DOHH2 (cell line): ENCODE measurements around the gene MCAT.

Source experiments
- H3F3A ChIP-seq: fragments of 200-600 bp; sonication (generic), shearing (Covaris generic); 2 replicates; pipeline ENCODE4 v1.6.0; 2016; ENCODE audit warnings: antibody characterized with exemption, mild to moderate bottlenecking; ENCODE audit not compliant: control insufficient read depth, insufficient read depth
- H3K27ac ChIP-seq: fragments of 200-600 bp; sonication (generic); 2 replicates; pipeline ENCODE4 v1.5.1; 2014; ENCODE audit warnings: low read depth, mild to moderate bottlenecking, low read length, moderate library complexity
- H3K27me3 ChIP-seq: fragments of 200-600 bp; sonication (generic); 2 replicates; pipeline ENCODE4 v1.6.1; 2014; ENCODE audit warnings: mild to moderate bottlenecking, low read length, mixed read lengths; ENCODE audit not compliant: control insufficient read depth
- H3K36me3 ChIP-seq: fragments of 200-600 bp; sonication (generic); 2 replicates; pipeline ENCODE4 v1.6.1; 2014; ENCODE audit warnings: mild to moderate bottlenecking, low read length, moderate library complexity, mixed read lengths; ENCODE audit not compliant: control insufficient read depth
- H3K4me1 ChIP-seq: fragments of 200-600 bp; sonication (generic); 2 replicates; pipeline ENCODE4 v1.6.1; 2014; ENCODE audit warnings: mild to moderate bottlenecking, low read length, mixed read lengths; ENCODE audit not compliant: control insufficient read depth
- H3K4me2 ChIP-seq: fragments of 200-600 bp; sonication (generic); 2 replicates; pipeline ENCODE4 v1.6.0; 2014; ENCODE audit warnings: mild to moderate bottlenecking, low read length, moderate library complexity
- H3K4me3 ChIP-seq: fragments of 200-600 bp; sonication (generic); 2 replicates; pipeline ENCODE4 v1.5.1; 2014; ENCODE audit warnings: mild to moderate bottlenecking, low read length, mixed read lengths
- H3K79me2 ChIP-seq: fragments of 200-600 bp; sonication (generic); 2 replicates; pipeline ENCODE4 v1.6.1; 2014; ENCODE audit warnings: mild to moderate bottlenecking, low read length, mixed read lengths; ENCODE audit not compliant: control insufficient read depth
- H3K9me2 ChIP-seq: fragments of 200-600 bp; sonication (generic); replicated peaks from 2 replicates; pipeline ENCODE4 v1.6.1; 2014; ENCODE audit warnings: mild to moderate bottlenecking, low read length, mixed read lengths; ENCODE audit not compliant: control insufficient read depth
- H3K9me3 ChIP-seq: fragments of 200-600 bp; sonication (generic); 2 replicates; pipeline ENCODE4 v1.6.1; 2014; ENCODE audit warnings: antibody characterized with exemption, low read length, mixed read lengths; ENCODE audit not compliant: control insufficient read depth, insufficient read depth
- H4K20me1 ChIP-seq: fragments of 200-600 bp; sonication (generic); 2 replicates; pipeline ENCODE4 v1.6.0; 2014; ENCODE audit warnings: low read depth, mild to moderate bottlenecking, antibody characterized with exemption, low read length, moderate library complexity; ENCODE audit not compliant: control insufficient read depth, insufficient read depth
- EZH2phosphoT487 ChIP-seq: fragments of 200-600 bp; sonication (generic); IDR thresholded peaks from 2 replicates; pipeline ENCODE4 v1.6.1; 2017; ENCODE audit warnings: borderline replicate concordance, mild to moderate bottlenecking, antibody characterized with exemption, low read length, moderate library complexity, mixed read lengths
- TF ChIP-seq, protein P1 (sequence below): fragments of 200-600 bp; sonication (generic); IDR thresholded peaks from one replicate; pipeline ENCODE4 v1.5.1; 2014; ENCODE audit warnings: antibody characterized with exemption, mild to moderate bottlenecking, low read depth, low read length; ENCODE audit not compliant: poor library complexity, severe bottlenecking

MCAT gene

DNA sequence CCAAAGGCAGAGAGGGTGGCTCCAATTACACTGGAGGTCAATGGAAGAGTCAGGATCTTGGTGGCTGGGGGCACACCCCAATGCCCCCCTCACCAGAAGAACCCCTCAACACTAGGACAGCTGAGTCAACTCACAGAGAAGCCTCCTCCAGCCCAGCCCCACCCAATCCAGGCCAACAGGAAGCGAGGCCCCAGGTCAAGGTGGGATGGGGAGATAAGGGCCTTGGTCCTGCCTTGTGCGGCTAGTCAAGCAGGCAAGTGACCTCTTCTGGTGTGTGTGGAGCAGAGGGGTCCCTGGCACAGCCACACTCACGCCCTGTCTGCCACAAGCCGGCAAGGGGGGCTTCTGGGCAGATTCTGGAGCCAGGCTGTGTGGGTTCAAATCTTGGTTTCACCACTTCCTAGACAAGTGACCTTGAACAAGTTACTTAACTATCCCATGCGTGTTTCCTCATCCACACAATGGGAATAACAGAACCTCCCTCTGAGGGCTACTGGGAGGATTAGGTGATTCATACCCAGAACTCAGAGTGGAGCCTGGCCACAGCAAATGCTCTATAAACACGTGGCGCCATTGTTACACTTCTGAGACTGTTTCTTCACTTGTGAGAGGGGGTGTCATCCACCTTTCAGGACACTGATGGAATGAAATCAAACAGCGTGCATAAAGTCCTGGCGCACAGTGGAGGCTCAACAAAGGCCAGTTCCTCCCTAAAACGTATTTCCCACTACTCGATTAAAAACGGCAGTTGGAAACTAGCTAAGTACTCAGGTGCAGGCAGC lies 40.5 kb upstream of the MCAT start:
- Histone ChIP-seq H3F3A (peaks cover 4% of the 10 kb centered on the region; the same call in 1 of the 2 replicates), H3K27me3 (no peaks in the 10 kb centered on the region), H3K36me3 (peaks cover 65% of the 10 kb centered on the region), H3K4me3 (no peak overlapping the region), H4K20me1 (peaks cover 6% of the 10 kb centered on the region), H3K4me1 (peaks cover 16% of the 10 kb centered on the region), H3K79me2 (peaks cover 47% of the 10 kb centered on the region), H3K4me2 (no peak overlapping the region), H3K9me3 (no peaks in the 10 kb centered on the region), H3K9me2 (no peaks in the 10 kb centered on the region), H3K27ac (no peak overlapping the region)
- TF ChIP-seq, protein P1, sequence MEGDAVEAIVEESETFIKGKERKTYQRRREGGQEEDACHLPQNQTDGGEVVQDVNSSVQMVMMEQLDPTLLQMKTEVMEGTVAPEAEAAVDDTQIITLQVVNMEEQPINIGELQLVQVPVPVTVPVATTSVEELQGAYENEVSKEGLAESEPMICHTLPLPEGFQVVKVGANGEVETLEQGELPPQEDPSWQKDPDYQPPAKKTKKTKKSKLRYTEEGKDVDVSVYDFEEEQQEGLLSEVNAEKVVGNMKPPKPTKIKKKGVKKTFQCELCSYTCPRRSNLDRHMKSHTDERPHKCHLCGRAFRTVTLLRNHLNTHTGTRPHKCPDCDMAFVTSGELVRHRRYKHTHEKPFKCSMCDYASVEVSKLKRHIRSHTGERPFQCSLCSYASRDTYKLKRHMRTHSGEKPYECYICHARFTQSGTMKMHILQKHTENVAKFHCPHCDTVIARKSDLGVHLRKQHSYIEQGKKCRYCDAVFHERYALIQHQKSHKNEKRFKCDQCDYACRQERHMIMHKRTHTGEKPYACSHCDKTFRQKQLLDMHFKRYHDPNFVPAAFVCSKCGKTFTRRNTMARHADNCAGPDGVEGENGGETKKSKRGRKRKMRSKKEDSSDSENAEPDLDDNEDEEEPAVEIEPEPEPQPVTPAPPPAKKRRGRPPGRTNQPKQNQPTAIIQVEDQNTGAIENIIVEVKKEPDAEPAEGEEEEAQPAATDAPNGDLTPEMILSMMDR = no peak

DNA sequence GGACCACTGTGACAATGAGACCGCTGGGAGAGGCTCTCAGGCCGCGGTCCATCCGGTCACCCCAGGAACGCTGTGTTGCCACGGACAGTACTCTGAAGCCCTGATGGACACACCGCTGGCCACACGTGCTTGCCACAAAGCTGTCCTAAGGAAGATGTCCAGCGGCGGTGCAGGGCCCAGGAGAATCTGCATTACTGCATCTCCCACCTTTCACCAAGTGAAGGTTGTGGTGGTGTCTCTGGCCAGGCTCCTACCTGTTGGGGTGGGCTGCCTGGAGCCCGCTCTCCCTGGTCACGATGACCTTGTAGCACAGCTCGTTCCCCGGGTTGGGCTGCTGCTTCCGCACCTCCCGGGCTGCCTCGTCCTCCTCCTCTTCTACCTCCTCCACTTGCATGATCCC lies 39.5 kb upstream of the MCAT start:
- H3F3A ChIP-seq = no peaks in the 10 kb centered on the region; the same call in 1 of the 2 replicates
- peaks cover 67% of the 10 kb centered on the region for H3K36me3 ChIP-seq
- no peak for TF ChIP-seq EZH2phosphoT487
- TF ChIP-seq, protein P1 = no peak
- H3K9me2 ChIP-seq = no peaks in the 10 kb centered on the region
- H3K4me1 ChIP-seq = peaks cover 11% of the 10 kb centered on the region
- H3K79me2 ChIP-seq = peaks cover 47% of the 10 kb centered on the region
- no peak overlapping the region for H3K4me3 ChIP-seq
- H3K9me3 ChIP-seq = no peaks in the 10 kb centered on the region
- peaks cover 6% of the 10 kb centered on the region for H4K20me1 ChIP-seq
- no peak overlapping the region for H3K4me2 ChIP-seq
- no peaks in the 10 kb centered on the region for H3K27me3 ChIP-seq
- no peak overlapping the region for H3K27ac ChIP-seq

DNA sequence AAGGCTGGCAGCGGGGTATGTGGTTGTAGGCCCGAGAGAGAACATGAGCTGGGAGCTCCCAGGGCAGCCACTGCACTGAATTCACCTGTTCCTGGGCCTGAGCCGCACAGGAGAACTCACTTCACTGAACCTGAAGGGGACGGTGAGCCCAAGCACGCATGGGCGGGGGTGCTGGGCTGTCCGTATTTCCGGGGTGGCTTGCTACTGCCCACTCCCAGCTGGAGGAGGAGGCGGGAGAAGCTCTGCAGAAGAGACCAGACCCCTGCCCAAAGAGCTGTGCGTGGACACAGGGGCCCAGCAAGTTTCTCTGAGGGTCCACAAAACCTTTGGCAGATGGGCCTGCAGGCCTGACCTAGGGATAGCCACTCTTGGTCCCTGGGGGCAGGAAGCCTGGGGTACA lies 38.9 kb upstream of the MCAT start:
- peaks cover 6% of the 10 kb centered on the region for H4K20me1 ChIP-seq

More for the DNA sequence above, 38.9 kb upstream of the MCAT start:
- no peaks in the 10 kb centered on the region for H3K9me3 ChIP-seq
- peaks cover 47% of the 10 kb centered on the region for H3K79me2 ChIP-seq
- no peaks in the 10 kb centered on the region for H3K27me3 ChIP-seq
- H3K4me2 ChIP-seq = no peak overlapping the region
- H3K36me3 ChIP-seq = peaks cover 67% of the 10 kb centered on the region
- no peaks in the 10 kb centered on the region for H3F3A ChIP-seq
- no peak for TF ChIP-seq EZH2phosphoT487
- TF ChIP-seq, protein P1 = no peak
- H3K27ac ChIP-seq = no peak overlapping the region
- H3K9me2 ChIP-seq = no peaks in the 10 kb centered on the region
- peaks cover 10% of the 10 kb centered on the region for H3K4me1 ChIP-seq
- H3K4me3 ChIP-seq = no peak overlapping the region
